Neural progenitor cell (in vitro differentiated cells): ENCODE data around the gene KIAA1217. TPM values are rescaled to one million over a fixed set of nuclear protein-coding genes. Genes with fewer than 3 reads are reported as not detected.

Experiments used
- DNase-seq: peaks from one replicate; pipeline ENCODE4 v3.0.0-alpha.2; 2016; ENCODE audit warnings: low spot score
- H2AFZ ChIP-seq: fragments of 200-600 bp; sonication (generic); replicated peaks from 2 replicates; pipeline ENCODE4 v1.6.1; 2016; ENCODE audit warnings: antibody characterized with exemption
- H3F3A ChIP-seq: fragments of 200-600 bp; sonication (generic); 2 replicates; pipeline ENCODE4 v1.6.1; 2016; ENCODE audit warnings: antibody characterized with exemption, low read depth
- H3K27ac ChIP-seq: fragments of 200-600 bp; sonication (generic); 2 replicates; pipeline ENCODE4 v1.5.1; 2016; ENCODE audit warnings: mild to moderate bottlenecking
- H3K27me3 ChIP-seq: fragments of 200-600 bp; sonication (generic); 2 replicates; pipeline ENCODE4 v1.6.1; 2016; ENCODE audit warnings: mild to moderate bottlenecking, moderate library complexity
- H3K36me3 ChIP-seq: fragments of 200-600 bp; sonication (generic); 2 replicates; pipeline ENCODE4 v1.5.1; 2016
- H3K4me1 ChIP-seq: fragments of 200-600 bp; sonication (generic); 2 replicates; pipeline ENCODE4 v1.6.1; 2016; ENCODE audit warnings: mixed run types
- H3K4me2 ChIP-seq: fragments of 200-600 bp; sonication (generic); 2 replicates; pipeline ENCODE4 v1.6.1; 2016
- H3K4me3 ChIP-seq: fragments of 200-600 bp; sonication (generic); 2 replicates; pipeline ENCODE4 v1.5.1; 2016
- H3K79me2 ChIP-seq: fragments of 200-600 bp; sonication (generic); 2 replicates; pipeline ENCODE4 v1.6.1; 2016; ENCODE audit warnings: low read depth
- H3K9ac ChIP-seq: fragments of 200-600 bp; sonication (generic); 2 replicates; pipeline ENCODE4 v1.6.1; 2016
- H3K9me3 ChIP-seq: fragments of 200-600 bp; sonication (generic); 2 replicates; pipeline ENCODE4 v1.5.1; 2016; ENCODE audit warnings: low read depth
- H4K20me1 ChIP-seq: fragments of 200-600 bp; sonication (generic); 2 replicates; pipeline ENCODE4 v1.6.1; 2016; ENCODE audit warnings: low read depth
- H3K27ac Mint-ChIP-seq: 3 replicates; pipeline ENCODE4 v1.8.0; 2021; ENCODE audit warnings: mixed read lengths
- H3K27me3 Mint-ChIP-seq: 2 replicates; pipeline ENCODE4 v1.8.0; 2022; ENCODE audit warnings: low read depth, mild to moderate bottlenecking, inconsistent platforms, moderate library complexity, mixed read lengths; ENCODE audit not compliant: insufficient read depth
- H3K36me3 Mint-ChIP-seq: 3 replicates; pipeline ENCODE4 v1.8.0; 2021; ENCODE audit warnings: mixed read lengths
- H3K4me1 Mint-ChIP-seq: 3 replicates; pipeline ENCODE4 v1.8.0; 2021; ENCODE audit warnings: mixed read lengths
- H3K4me3 Mint-ChIP-seq: 3 replicates; pipeline ENCODE4 v1.8.0; 2021; ENCODE audit warnings: mild to moderate bottlenecking, moderate library complexity, mixed read lengths
- H3K9me3 Mint-ChIP-seq: 3 replicates; pipeline ENCODE4 v1.8.0; 2020; ENCODE audit warnings: mixed read lengths
- EZH2 ChIP-seq: fragments of 200-600 bp; sonication (generic); IDR thresholded peaks from 2 replicates; pipeline ENCODE4 v1.6.1; 2017; ENCODE audit warnings: antibody characterized with exemption, mild to moderate bottlenecking, moderate library complexity
- EZH2phosphoT487 ChIP-seq: fragments of 200-600 bp; sonication (generic); IDR thresholded peaks from 2 replicates; pipeline ENCODE4 v1.6.1; 2017; ENCODE audit warnings: antibody characterized with exemption
- total RNA-seq: library from RNA; depleted of rRNA; stranded (reverse); fragments of >200 nt; gene quantifications from 2 replicates; pipeline ENCODE4 v1.2.3, GENCODE V29; 2015; ENCODE audit warnings: low replicate concordance
- TF ChIP-seq, protein P1 (sequence below): fragments of 200-600 bp; sonication (generic); IDR thresholded peaks from 2 replicates; pipeline ENCODE4 v1.5.1; 2017; ENCODE audit warnings: antibody characterized with exemption, mild to moderate bottlenecking

The KIAA1217 gene
- total RNA-seq, 1 donor from 2014 or later = 13.1 TPM

DNA sequence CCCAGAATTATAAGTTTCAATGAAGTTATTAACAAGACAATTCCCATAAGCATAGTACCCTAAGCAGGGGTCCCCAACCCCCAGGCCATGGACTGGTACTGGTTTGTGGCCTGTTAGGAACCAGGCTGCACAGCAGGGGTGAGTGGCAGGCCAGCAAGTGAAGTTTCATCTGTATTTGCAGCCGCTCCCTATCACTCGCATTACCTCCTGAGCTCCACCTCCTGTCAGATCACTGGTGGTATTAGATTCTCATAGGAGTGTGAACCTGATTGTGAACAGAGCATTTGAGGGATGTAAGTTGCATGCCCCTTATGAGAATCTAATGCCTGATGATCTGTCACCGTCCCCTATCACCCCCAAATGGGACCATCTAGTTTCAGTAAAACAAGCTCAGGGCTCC lies 36.0 kb upstream of the KIAA1217 start:
- Mint-ChIP-seq H3K36me3 (no peaks in the 10 kb centered on the region), H3K27ac (no peak overlapping the region)
- no peaks in the 10 kb centered on the region for H3K79me2 ChIP-seq

DNA sequence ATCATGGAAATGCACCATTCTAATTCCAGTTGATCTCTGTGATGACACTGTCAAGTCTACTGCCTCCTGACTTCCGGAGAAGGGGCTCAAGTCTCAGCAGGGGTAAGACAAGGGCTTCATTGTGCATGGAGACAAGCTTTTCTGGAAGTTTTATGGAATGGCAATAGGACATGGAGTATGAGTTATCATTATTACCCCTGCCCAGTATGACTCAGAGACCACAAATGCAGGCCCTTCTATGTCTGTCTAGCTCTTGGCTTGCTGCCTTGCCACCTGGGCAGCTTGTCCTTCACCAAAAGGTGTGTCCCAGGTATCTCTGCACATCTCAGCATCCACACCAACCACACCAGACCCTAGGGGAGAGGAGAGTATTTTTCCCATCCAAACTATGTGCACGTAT lies 34.9 kb upstream of the KIAA1217 start:
- TF ChIP-seq EZH2phosphoT487 = no peak
- Histone ChIP-seq H3F3A (peaks cover 4% of the 10 kb centered on the region), H2AFZ (no peak overlapping the region), H3K27ac (no peak overlapping the region), H3K79me2 (no peaks in the 10 kb centered on the region), H3K27me3 (no peaks in the 10 kb centered on the region), H3K36me3 (peaks cover 5% of the 10 kb centered on the region), H3K4me2 (no peak overlapping the region), H3K9me3 (no peaks in the 10 kb centered on the region), H3K4me1 (peaks cover 10% of the 10 kb centered on the region), H3K4me3 (no peak overlapping the region), H4K20me1 (no peaks in the 10 kb centered on the region), H3K9ac (no peak overlapping the region)
- H3K4me3 Mint-ChIP-seq = no peak overlapping the region
- H3K27me3 Mint-ChIP-seq = peaks cover 3% of the 10 kb centered on the region
- H3K4me1 Mint-ChIP-seq = peaks cover 8% of the 10 kb centered on the region
- DNase-seq = no peak
- peak overlapping the region; percentile 18 for H3K27ac Mint-ChIP-seq
- no peaks in the 10 kb centered on the region for H3K36me3 Mint-ChIP-seq
- peaks cover 27% of the 10 kb centered on the region for H3K9me3 Mint-ChIP-seq

More for the DNA sequence above, 36.0 kb upstream of the KIAA1217 start:
- Histone ChIP-seq H3K4me1 (peaks cover 10% of the 10 kb centered on the region), H3K27me3 (no peaks in the 10 kb centered on the region), H3F3A (peaks cover 4% of the 10 kb centered on the region), H2AFZ (no peak overlapping the region), H3K4me3 (no peak overlapping the region), H3K9ac (no peak overlapping the region), H3K27ac (no peak overlapping the region), H3K36me3 (no peaks in the 10 kb centered on the region), H4K20me1 (no peaks in the 10 kb centered on the region), H3K4me2 (no peak overlapping the region), H3K9me3 (no peaks in the 10 kb centered on the region)
- TF ChIP-seq, protein P1, sequence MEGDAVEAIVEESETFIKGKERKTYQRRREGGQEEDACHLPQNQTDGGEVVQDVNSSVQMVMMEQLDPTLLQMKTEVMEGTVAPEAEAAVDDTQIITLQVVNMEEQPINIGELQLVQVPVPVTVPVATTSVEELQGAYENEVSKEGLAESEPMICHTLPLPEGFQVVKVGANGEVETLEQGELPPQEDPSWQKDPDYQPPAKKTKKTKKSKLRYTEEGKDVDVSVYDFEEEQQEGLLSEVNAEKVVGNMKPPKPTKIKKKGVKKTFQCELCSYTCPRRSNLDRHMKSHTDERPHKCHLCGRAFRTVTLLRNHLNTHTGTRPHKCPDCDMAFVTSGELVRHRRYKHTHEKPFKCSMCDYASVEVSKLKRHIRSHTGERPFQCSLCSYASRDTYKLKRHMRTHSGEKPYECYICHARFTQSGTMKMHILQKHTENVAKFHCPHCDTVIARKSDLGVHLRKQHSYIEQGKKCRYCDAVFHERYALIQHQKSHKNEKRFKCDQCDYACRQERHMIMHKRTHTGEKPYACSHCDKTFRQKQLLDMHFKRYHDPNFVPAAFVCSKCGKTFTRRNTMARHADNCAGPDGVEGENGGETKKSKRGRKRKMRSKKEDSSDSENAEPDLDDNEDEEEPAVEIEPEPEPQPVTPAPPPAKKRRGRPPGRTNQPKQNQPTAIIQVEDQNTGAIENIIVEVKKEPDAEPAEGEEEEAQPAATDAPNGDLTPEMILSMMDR = no peak
- TF ChIP-seq EZH2phosphoT487 = no peak
- no peak for TF ChIP-seq EZH2
- DNase-seq = no peak
- Mint-ChIP-seq H3K4me3 (no peak overlapping the region), H3K9me3 (peaks cover 19% of the 10 kb centered on the region), H3K27me3 (peaks cover 3% of the 10 kb centered on the region), H3K4me1 (peaks cover 8% of the 10 kb centered on the region)

DNA sequence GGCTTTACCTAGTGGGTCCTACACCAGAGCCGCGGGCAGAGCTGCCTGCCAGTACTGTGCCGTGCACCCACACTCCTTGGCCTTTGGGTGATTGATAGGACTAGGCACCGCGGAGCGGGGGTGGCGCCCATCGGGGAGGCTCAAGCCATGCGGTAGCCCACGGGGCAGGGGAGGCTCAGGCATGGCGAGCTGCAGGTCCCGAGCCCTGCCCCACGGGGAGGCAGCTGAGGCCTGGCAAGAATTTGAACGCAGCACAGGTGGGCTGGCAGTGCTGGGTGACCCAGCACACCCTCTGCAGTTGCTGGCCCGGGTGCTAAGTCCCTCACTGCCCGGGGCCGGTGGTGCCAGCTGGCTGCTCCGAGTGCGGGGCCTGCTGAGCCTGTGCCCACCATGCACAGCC lies 32.3 kb upstream of the KIAA1217 start:
- H3K36me3 ChIP-seq = peaks cover 5% of the 10 kb centered on the region
- H4K20me1 ChIP-seq = no peaks in the 10 kb centered on the region
- no peak overlapping the region for H3K4me2 ChIP-seq
- no peaks in the 10 kb centered on the region for H3K4me1 ChIP-seq
- no peak for TF ChIP-seq EZH2phosphoT487
- TF ChIP-seq, protein P1 = no peak
- TF ChIP-seq EZH2 = no peak
- Mint-ChIP-seq H3K9me3 (peaks cover 32% of the 10 kb centered on the region), H3K36me3 (no peaks in the 10 kb centered on the region), H3K27me3 (no peaks in the 10 kb centered on the region), H3K4me3 (no peak overlapping the region), H3K4me1 (no peaks in the 10 kb centered on the region), H3K27ac (no peak overlapping the region)
- no peaks in the 10 kb centered on the region for H3K79me2 ChIP-seq
- no peak overlapping the region for H3K9ac ChIP-seq
- DNase-seq = no peak
- H3K4me3 ChIP-seq = no peak overlapping the region
- H3K27me3 ChIP-seq = no peaks in the 10 kb centered on the region
- H2AFZ ChIP-seq = no peak overlapping the region
- no peaks in the 10 kb centered on the region for H3K9me3 ChIP-seq
- H3K27ac ChIP-seq = no peak overlapping the region
- H3F3A ChIP-seq = no peaks in the 10 kb centered on the region

DNA sequence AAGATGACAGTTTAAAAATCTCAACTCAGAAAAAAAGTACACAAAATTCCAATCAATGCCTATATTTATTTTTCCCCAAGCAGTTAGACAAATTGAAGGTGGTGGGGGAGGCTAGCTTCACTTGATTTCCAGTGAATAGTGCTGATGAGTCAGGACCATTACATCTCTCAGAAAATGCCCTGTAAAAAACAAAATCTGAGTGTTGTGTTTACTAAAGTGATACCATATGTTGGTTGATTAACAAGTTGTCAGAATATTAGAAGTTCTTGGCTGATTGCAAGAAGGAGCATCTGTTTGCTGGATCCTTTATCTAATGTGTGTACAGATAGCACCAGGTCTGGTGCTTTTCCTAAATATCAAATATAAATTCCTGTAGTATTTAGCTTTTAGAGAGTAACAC lies 31.3 kb upstream of the KIAA1217 start:
- Histone ChIP-seq H3K27me3 (no peaks in the 10 kb centered on the region), H3K4me2 (no peak overlapping the region), H3F3A (no peaks in the 10 kb centered on the region), H3K4me3 (no peak overlapping the region), H3K27ac (no peak overlapping the region), H3K9me3 (no peaks in the 10 kb centered on the region), H3K9ac (no peak overlapping the region), H2AFZ (no peak overlapping the region), H3K36me3 (peaks cover 5% of the 10 kb centered on the region), H4K20me1 (no peaks in the 10 kb centered on the region), H3K4me1 (no peaks in the 10 kb centered on the region), H3K79me2 (no peaks in the 10 kb centered on the region)
- H3K27me3 Mint-ChIP-seq = no peaks in the 10 kb centered on the region
- no peak overlapping the region for H3K4me3 Mint-ChIP-seq
- H3K9me3 Mint-ChIP-seq = peaks cover 26% of the 10 kb centered on the region
- no peak for TF ChIP-seq EZH2phosphoT487
- no peak for TF ChIP-seq EZH2
- TF ChIP-seq, protein P1 = no peak
- DNase-seq = no peak
- H3K36me3 Mint-ChIP-seq = no peaks in the 10 kb centered on the region
- H3K4me1 Mint-ChIP-seq = no peaks in the 10 kb centered on the region
- no peak overlapping the region for H3K27ac Mint-ChIP-seq
